Measurements from ENCODE around the gene OR8D2. TPM values are rescaled to one million over a fixed set of nuclear protein-coding genes. Genes with fewer than 3 reads are reported as not detected.

OR8D2 gene
- total and polyA plus RNA-seq, 2 donors (not counting 1 experiment from before 2014, with no cell fraction given): not detected

- DNase-seq: peak; percentile 24
- Histone ChIP-seq H3K4me2 (replicated peaks; ENCODE audit: low read depth, low read length, poor library complexity, severe bottlenecking) (no peak overlapping the region), H2AFZ (ENCODE audit: insufficient read depth, low read depth, low read length, poor library complexity, severe bottlenecking) (no peak overlapping the region), H3K4me3 (ENCODE audit: control extremely low read depth in 1 of 5, extremely low read depth in 1 of 5, insufficient read depth in 1 of 5, low read depth in 2 of 5, low read length in 4 of 5) (no peak overlapping the region), H3K36me3 (replicated peaks in 1 of 2; ENCODE audit: control extremely low read depth in 1 of 2, control insufficient read depth in 1 of 2, extremely low read depth in 1 of 2, insufficient read depth in 2 of 2, low read length in 1 of 2) (no peaks in the 10 kb centered on the region), H3K9ac (ENCODE audit: low read length) (no peak overlapping the region), H3K4me1 (ENCODE audit: control insufficient read depth in 2 of 2, insufficient read depth in 2 of 2, low read length in 2 of 2) (peaks cover 0 to 4% of the 10 kb centered on the region in 2 donors), H4K20me1 (ENCODE audit: control insufficient read depth, insufficient read depth, low read length, poor library complexity, severe bottlenecking) (no peaks in the 10 kb centered on the region), H3K9me3 (ENCODE audit: control extremely low read depth in 1 of 3, control insufficient read depth in 2 of 3, insufficient read depth in 1 of 3, low read length in 2 of 3) (peaks cover 0 to 6% (median 1%) of the 10 kb centered on the region in 3 donors), H3K79me2 (ENCODE audit: control insufficient read depth, insufficient read depth, low read length) (no peaks in the 10 kb centered on the region), H3K27ac (ENCODE audit: low read length in 2 of 2) (no peak overlapping the region), H3K27me3 (replicated peaks in 1 of 4; ENCODE audit: control extremely low read depth in 1 of 4, control insufficient read depth in 3 of 4, insufficient read depth in 4 of 4, low read length in 3 of 4) (no peaks in the 10 kb centered on the region)
- WGBS (ENCODE audit: insufficient coverage): no CpG with 5 or more reads among the region's 3 CpGs
- no peak for ATAC-seq (ENCODE audit: low read depth)
- Mint-ChIP-seq H3K27ac (no peak overlapping the region), H3K4me3 (no peak overlapping the region), H3K9me3 (ENCODE audit: insufficient read depth) (peaks cover 17% of the 10 kb centered on the region), H3K4me1 (peaks cover 10% of the 10 kb centered on the region), H3K27me3 (no peaks in the 10 kb centered on the region)
- POLR2A ChIA-PET: no interaction called here
- no peak for TF ChIP-seq EZH2 (IDR thresholded peaks at IDR 0.05; ENCODE audit: borderline replicate concordance, insufficient read depth, low read depth, low read length, poor library complexity, severe bottlenecking)
- TF ChIP-seq CTCF (IDR thresholded peaks at IDR 0.05): no peak
- intact Hi-C loops (cut with micrococcal nuclease): no loop called here
- CTCF ChIA-PET: no interaction called here
Measured at GRCh38 chr11:124285610-124286344, 34.2 kb downstream of the OR8D2 start.

GRCh38 chr11:124278261-124278660 lies 41.7 kb downstream of the OR8D2 start:
- Mint-ChIP-seq H3K4me3 (no peak overlapping the region), H3K9me3 (ENCODE audit: insufficient read depth) (peaks cover 11% of the 10 kb centered on the region), H3K27me3 (no peaks in the 10 kb centered on the region), H3K27ac (no peak overlapping the region), H3K4me1 (no peaks in the 10 kb centered on the region)
- no peak overlapping the region for H3K9ac ChIP-seq (ENCODE audit: low read length)
- H3K27me3 ChIP-seq (replicated peaks in 1 of 4; ENCODE audit: control extremely low read depth in 1 of 4, control insufficient read depth in 3 of 4, insufficient read depth in 4 of 4, low read length in 3 of 4): peaks cover 0 to 2% (median 0%) of the 10 kb centered on the region in 4 experiments
- no peak for TF ChIP-seq CTCF (IDR thresholded peaks at IDR 0.05)
- TF ChIP-seq EZH2 (IDR thresholded peaks at IDR 0.05; ENCODE audit: borderline replicate concordance, insufficient read depth, low read depth, low read length, poor library complexity, severe bottlenecking): no peak
- no peaks in the 10 kb centered on the region for H4K20me1 ChIP-seq (ENCODE audit: control insufficient read depth, insufficient read depth, low read length, poor library complexity, severe bottlenecking)
- ATAC-seq (ENCODE audit: low read depth) (no peak), DNase-seq (no peak)
- CTCF ChIA-PET: interaction anchor here (1.0 kb wide), 1 partner anchor 207 kb away, joined by 3 read pairs; no protein-coding TSS in a partner anchor
- H2AFZ ChIP-seq (ENCODE audit: insufficient read depth, low read depth, low read length, poor library complexity, severe bottlenecking): no peak overlapping the region
- H3K4me1 ChIP-seq (ENCODE audit: control insufficient read depth in 2 of 2, insufficient read depth in 2 of 2, low read length in 2 of 2): no peaks in the 10 kb centered on the region
- no peak overlapping the region for H3K27ac ChIP-seq (ENCODE audit: low read length in 2 of 2)
- WGBS (ENCODE audit: insufficient coverage): no CpG with 5 or more reads among the region's 2 CpGs
- no peaks in the 10 kb centered on the region for H3K36me3 ChIP-seq (replicated peaks in 1 of 2; ENCODE audit: control extremely low read depth in 1 of 2, control insufficient read depth in 1 of 2, extremely low read depth in 1 of 2, insufficient read depth in 2 of 2, low read length in 1 of 2)
- POLR2A ChIA-PET: no interaction called here
- peaks cover 0 to 9% (median 0%) of the 10 kb centered on the region in 3 donors for H3K9me3 ChIP-seq (ENCODE audit: control extremely low read depth in 1 of 3, control insufficient read depth in 2 of 3, insufficient read depth in 1 of 3, low read length in 2 of 3)
- no peak overlapping the region for H3K4me3 ChIP-seq (ENCODE audit: control extremely low read depth in 1 of 5, extremely low read depth in 1 of 5, insufficient read depth in 1 of 5, low read depth in 2 of 5, low read length in 4 of 5)
- intact Hi-C loops (cut with micrococcal nuclease): no loop called here
- no peaks in the 10 kb centered on the region for H3K79me2 ChIP-seq (ENCODE audit: control insufficient read depth, insufficient read depth, low read length)
- H3K4me2 ChIP-seq (replicated peaks; ENCODE audit: low read depth, low read length, poor library complexity, severe bottlenecking): no peak overlapping the region
